Erythroblast (primary cell): Measurements from ENCODE around the gene HOXD3.

Experiments
- GATA1 ChIP-seq: IDR thresholded peaks from 2 replicates; pipeline ENCODE4 v1.6.1; 2011; ENCODE audit warnings: low read depth, mild to moderate bottlenecking, control low read depth, low read length, moderate library complexity
- POLR2A ChIP-seq: IDR thresholded peaks from 2 replicates; pipeline ENCODE4 v1.6.1; 2011; ENCODE audit warnings: mild to moderate bottlenecking, low read length

DNA sequence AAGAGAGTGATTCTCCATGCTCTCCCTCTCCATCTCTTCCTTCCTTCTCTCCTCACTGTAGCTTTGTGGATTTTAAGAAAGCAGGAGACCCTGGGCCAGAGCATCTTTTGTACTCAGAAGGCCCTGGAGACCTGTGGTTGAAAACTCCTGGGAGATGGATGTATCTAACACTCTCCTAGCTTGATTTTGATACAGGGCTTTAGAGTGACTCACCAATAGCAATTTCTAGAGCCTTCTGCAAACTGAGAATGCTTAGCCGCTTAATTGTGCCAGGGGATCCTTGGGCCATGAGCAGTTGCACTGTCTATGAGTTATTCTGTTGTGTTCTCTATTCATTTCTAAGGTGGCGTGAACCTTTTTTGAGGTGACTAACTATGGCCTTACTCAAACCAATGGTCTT, 49.0 kb downstream of the HOXD3 start:
- TF ChIP-seq POLR2A (no peak), GATA1 (no peak)
